GM19395 (cell line): ENCODE measurements around the gene TRPM5.

Experiments
- ATAC-seq: cut with Tn5 transposase; IDR thresholded peaks from one replicate; pipeline ENCODE4 v1.9.1; 2021; ENCODE audit warnings: mild to moderate bottlenecking, moderate library complexity; ENCODE audit not compliant: unreplicated experiment

TRPM5 gene

DNA sequence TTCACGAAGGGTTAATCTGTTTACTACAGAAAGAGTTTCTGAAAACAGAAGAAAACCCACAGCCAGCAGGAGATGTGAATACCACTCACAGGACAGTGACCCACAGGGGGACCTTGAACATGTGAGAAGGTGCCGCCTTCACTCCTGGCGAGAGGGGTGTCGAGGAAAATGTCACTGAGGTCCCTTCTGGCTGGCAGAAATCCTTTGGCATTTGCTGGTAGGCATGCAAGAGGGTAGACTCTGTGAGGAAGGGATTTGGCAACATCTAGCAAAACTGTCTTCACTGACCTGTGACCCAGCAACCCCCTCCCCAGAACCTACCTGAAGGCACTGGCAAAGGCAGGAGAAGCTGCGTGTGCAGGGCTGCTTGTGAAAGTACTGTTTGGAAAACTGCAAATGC is 9.1 kb upstream of the TRPM5 start:
- ATAC-seq, result no peak

DNA sequence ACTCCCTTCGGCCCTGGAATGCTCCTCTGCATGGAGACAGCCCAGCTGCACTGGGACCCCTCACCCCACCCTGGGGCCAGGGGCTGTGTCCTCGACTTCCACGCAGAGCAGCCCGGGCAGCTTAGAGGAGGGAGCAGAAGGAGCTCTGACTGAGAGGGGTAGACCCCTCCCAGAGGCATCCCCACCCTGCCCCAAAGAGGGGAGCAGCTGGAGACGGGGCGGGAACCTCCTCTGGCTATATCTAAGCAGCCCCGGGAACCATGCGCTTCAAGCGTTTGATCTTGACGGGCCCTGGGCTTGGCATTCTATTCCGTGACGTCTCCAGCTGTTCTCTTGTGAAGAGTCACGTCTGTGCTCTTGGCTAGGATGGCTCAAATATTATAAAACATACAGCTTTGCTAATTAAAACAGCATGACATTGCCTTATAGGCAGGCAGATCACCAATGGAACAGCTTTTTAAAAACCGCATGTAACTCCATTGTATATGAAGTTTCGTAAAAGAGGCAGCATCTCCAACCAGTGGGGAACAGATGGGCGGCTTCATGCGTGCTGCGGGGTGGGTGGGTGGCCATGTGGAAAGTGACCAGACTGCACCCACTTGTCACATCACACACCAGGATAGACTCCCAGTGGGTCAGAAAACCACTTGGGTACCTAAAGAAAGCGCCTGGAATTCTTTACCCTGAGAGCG is 8.2 kb upstream of the TRPM5 start:
- ATAC-seq, result no peak

DNA sequence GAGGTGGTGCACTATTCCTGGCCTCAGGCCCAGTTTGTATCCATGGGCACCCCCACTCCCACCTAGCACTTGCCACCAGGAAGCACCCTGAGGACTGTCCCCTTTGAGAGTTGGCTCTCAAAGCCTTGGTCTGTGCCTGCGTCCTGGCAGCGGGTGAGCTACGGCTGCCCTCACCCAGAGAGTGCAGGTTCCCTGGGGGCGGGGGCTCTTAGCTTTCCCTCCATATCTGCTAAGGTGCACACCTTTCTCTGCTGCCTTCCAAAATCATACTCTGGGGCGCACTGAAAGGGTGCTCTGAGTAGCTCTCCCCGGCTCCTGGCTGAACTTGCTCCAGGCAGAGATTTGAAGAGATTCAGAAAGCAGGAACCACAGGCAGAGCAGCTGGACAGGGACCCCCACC is 7.6 kb upstream of the TRPM5 start:
- ATAC-seq, result no peak

DNA sequence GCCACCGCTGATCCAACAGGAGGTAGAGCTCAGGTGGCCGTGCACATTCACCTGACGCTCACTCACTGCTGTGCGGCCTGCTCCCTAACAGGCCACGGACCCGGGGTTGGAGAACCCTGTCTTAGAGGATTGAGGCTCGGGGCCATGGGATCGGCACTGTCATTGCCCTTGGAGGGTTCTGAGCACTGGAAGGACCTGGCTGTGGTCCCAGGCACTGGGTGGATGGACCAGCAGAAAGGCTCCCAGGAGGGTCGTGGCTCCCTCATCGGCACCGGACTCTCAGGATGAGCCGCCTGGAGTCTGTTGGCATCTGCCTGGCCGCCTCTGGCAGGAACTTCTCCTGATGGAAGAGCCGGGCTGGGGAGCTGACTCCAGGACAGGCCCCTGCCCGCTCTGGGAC is 7.0 kb upstream of the TRPM5 start:
- no peak for ATAC-seq

DNA sequence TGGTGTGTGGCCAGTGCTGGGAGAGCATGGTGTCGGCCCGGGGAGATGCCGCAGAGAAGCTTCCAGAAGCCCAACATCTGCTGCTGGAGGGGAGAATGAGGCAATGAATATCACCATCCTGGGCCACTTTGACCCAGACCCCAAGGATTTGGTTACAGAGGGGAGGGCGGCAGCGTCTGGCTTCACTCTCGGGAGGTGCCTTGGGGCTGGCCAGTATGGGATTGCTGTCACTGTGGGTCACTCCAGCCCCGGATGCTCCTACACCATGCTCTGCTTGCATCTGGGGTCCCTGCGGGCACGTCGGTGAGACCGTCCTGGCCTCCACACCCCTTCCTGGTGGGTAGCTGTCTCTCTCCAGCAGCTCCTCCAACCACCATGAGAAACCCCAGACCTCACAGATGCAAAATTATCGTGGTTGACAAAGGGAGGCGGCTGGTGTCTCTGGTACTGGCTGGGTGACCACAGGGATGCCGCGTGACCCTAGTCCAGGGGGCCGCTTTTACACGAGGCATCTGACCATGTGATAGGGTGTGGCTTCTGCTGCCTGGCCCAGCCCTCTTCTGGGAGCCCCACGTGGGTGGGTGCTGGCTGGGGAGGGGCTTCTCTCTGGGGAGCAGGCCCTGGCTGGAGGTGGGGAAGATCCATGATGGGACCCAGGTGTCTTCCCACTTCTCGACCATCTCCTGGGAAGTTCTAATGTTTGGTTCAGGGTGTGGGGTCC is 6.2 kb upstream of the TRPM5 start:
- ATAC-seq, result no peak

DNA sequence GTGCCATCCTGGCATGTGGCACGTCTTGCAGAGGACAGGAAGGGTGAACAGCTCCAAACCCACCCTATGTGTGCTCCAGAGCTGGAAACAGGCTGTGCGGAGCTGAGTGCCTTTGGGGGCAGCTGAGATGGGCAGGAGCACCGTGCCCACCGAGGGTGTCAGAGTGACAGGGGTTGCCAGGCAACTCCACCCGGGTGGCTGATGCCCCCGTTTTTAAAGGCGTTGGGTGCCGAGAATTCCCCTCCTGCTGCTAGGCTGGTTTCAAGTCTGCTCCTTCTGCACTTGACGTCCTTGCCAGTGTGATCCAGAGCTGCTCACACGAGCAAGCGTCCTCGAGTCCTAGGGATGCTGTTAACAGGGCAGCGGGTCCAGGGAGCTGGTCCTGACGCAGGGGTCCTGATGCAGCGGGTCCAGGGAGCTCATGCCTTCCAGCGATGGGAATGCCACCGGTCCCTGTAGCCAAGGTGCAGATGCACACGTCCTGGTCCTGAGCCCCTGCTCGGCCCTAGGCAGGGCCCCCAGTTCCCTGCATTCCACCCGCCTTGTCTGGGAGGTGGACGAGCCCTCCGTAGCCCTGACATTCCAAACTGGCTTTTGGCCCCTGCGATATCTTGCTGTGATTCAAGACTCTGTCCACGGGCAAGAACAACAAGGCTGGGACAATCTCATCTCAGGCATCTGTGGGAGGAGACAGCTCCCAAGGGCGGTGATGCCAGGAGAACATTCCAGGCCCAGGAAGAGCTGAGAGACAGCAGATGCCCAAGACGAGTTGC is 5.4 kb upstream of the TRPM5 start:
- ATAC-seq, result no peak

DNA sequence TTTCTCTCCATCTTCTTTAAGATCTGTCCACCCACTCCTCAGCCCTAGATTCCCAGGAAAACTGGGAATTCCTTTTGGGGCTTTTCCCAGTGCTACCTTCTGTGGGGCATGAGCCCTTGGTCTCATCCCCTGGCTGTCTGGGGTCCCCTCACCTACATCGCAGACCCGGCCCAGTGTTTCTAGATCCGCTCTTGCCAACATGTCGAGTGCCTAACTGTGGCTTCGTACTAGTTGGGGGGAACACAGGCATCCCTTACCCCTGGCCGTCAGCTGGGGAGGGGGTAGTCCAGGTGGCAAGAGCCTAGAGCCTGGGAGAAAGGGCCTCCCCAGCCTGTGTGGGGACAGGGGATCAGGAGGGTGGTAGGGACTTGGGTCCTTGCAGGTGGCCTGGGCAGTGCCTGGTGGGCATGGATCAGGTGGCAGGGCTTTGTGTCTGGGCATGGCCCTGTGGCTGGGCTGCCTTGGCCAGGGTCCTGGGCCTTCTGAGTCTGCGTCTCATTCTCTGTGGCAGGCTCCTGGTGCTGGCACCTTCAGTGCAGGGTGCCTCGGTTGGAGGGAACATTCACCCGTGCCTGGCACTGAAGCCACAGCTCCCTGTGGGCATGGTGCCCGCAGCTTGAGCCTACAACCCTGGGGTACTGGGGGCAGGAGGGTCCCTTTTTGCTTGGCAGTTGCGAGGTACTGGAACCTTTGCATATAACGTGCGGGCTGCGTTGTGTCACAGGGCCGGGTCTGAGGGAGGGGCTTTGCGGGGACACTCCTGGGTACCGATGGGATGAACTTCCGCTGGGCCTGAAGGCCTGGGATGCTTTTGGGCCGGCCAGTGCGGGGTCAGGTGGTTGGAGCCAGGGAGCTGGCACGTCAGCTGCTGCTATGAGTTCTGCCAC is 4.6 kb upstream of the TRPM5 start:
- no peak for ATAC-seq

DNA sequence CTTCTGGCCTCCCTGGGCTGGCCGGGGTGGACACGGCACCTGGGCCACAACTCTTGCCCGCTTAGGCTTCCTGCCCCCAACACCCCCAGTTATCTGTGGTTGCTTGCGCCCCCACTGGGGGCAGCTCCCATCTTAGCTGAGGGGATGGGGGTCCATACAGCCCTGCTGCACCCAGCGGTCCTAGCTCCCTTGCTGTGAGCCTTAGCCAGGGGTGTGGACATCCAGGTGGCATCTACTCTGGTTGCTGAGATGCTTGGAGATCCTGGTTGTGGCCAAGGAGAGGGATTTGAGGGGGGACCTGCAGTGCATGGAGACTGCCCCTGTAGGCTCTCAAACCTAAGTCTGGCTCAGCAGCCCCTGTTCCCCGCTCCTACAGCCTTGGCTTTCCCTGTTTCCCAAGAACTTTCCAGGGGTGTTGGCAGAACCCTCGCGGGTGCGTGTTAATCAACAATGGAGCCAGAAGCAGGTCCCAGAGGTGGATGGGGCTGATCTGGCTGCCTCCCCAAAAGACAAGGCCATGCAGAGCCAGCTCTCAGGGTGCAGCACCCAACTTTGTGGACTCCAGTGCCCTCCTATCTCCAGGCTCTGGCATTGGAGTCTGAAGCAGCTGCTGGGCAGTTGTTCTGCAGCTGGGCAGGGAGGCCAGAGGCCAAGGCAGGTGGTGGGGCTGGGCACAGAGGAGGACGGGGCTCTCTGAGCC is 3.8 kb upstream of the TRPM5 start:
- ATAC-seq, result no peak

DNA sequence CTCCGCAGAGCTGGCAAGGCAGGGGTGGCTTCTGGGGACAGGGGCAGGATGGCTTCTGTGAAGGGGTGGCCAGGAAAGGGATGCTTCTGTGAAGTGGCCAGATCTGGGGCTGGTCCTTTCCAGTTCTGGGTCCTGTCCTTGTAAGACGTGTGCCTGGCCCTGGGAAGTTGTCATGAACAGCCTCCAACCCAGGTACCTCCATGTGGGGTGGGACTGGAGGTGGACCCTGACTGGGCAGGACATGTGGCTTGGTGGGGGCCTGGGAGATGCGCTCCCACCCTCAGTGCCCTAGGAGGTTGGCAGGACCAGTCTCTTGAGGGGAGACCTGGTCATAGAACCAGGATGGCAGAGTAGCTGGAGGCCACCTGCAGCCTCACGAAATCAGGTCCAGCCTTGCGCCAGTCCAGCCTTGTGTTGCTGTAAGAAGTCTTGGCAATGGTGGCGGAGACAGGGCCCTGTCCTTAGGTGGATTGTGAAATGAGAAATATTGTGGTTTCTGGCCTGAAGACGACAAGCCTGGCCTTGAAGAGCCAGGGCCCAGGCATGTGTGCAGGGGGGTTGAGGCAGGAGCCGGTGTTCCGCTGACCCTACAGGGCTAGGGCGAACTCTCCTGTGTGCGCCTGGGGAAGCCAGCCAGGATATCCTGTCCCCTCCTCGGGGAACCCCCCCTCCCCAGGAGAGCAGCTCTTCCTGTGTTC is 3.1 kb upstream of the TRPM5 start:
- no peak for ATAC-seq

DNA sequence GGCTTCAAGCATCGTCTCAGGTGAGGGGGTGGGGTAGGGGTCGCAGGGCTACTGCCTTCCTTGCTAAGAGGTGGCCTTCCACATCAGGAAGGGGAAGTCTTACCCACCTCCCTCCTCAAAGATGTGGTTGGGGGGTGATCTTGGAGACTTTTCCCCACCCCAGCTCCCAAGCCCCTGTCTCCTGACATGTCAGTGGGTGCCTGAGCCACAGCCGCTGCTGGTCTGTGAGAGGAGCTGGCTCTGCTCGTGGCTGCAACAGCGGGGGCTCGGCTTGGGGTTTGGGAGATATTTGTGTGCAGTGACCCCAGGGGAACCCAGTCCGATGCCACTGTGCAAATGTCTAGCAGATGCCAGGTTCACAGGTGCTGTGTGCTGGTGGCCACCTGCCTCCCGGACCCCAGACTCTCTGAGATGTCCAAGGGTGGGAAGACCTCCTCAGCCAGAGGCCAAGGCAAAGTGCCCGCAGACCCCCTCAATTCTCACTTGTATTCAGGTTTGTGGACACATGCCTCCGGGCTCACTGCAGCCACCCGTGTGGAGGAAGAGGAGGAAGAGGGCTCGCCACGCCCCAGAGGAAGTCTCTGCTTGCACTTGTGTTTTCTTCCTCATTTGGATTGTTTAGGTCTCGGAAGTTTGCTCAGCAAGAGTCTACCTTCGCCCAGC is 2.4 kb upstream of the TRPM5 start:
- no peak for ATAC-seq

DNA sequence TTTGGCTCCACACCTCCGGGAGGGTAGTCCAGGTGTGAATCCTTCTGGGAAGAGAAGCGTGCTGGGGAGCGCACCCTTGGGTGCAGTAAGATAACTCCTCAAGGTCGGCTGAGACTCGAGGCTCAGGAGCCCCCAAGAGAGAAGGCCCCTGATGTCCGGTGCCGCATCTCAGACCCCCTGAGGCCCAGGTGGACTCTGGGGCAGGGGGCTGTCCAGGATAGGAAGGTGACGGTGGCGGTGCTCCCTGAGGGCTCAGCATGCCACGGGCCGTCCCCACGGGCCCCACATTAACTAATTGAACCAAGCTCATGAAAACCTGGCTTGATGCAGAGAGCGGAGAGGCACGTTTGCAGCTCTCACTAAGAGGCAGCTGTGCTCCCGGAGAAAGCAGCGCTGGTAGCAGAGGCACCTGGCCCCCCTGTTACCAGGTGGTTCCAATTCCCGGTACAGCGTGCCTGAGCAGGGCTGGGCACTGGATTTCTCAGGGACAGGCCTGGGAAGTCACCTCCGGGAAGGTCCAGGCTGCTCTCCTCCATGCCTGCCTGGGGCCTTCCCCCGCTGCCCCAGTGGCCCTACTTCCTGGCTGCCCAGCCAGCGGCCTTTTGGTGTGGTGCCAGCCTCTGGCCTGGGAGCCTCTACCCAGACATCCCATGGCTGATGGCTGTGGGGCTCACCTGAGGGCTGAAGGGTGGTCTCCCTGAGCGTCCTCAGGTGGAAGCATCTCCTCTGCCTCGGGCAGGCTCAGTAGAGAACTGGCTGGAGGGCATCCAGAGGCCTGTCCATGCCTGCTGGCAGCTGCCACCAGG is 1.6 kb upstream of the TRPM5 start:
- no peak for ATAC-seq

DNA sequence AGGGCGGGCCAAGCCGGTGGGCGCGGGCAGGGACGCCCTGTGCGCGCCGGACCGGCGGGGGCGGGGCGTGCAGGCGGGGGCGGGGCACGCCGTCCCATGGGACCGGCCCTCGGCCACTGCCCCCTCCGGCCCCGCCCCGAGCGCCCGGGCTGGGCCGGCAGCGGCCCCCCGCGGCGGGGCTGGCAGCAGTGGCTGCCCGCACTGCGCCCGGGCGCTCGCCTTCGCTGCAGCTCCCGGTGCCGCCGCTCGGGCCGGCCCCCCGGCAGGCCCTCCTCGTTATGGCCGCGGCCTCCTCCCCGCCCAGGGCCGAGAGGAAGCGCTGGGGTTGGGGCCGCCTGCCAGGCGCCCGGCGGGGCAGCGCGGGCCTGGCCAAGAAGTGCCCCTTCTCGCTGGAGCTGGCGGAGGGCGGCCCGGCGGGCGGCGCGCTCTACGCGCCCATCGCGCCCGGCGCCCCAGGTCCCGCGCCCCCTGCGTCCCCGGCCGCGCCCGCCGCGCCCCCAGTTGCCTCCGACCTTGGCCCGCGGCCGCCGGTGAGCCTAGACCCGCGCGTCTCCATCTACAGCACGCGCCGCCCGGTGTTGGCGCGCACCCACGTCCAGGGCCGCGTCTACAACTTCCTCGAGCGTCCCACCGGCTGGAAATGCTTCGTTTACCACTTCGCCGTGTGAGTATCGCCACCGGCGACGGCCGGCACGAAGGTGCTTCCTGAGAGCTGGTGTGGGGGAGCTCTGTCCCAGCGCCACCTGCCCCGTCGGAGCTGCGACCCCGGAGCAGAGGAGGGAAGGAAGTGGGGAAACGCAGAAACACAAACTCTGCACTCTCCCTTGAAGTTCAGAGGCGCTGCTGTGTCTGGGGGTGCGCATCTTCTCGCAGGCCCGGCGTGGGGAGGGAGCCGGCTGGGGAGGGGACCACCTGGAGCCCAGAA is 769 bp upstream of the TRPM5 start, which contains the start of gene KCNQ1:
KCNQ1 (plus strand) TSS at position 188 of the 925 bp plus-strand sequence; CDS start at position 279, 91 bp downstream.
- ATAC-seq, result no peak

DNA sequence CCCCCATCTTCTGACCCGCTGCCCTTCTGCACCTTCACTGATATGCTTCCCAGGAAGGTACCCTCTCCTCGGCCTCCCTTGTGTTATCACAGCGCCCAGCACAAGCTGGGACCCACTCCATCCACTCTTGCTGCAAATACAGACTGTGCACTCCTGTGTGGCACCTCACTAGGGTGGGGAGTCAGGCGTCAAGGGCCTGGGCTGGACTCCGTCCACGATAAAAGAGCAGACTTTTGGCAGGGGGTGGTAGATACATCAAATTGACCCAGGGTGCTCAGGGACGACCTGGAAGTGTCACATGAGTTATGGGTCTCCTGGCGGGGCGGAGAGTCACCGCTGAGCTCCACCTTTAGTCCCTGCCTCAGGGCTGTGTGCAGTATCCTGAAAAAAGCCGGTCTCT is 908 bp downstream of the TRPM5 start:
- ATAC-seq, result no peak

DNA sequence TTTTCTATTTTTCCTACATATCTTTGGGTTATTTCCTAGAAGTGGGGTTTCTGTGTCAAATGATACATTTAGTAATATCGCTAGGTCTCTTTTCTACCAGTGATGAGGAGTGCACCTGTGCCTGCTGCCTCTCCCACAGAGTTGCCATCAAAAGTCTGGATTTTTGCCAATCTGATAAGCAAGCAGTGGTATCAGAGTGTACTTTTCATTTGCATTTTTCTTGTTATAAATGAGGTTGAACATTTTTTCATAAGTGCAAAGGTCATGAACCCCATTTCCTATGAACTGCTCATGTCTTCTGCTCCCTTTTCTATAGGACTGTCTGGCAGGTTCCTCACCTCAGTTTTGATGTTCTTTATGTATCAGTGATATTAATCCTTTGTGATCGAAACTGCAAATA is 1.7 kb downstream of the TRPM5 start:
- ATAC-seq, result no peak

DNA sequence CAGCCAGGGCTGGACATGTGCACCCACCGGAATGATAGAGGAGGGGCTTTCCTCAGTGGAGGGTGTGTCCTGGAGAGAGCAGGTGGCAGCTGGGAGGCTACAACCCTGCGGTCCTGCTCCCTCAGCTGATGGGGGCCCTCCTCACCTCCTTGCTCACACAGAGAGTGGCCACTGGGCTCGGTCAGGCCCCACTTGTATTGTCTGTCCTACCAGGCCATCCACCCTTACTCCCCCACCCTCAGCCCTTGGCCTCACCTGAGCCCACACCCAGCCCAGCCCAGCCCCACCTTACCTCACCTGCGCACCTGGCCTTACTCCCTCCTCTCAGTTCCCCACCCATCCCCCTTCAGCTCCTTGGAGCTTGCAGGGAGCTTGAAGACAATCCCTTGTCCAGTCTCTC is 3.1 kb downstream of the TRPM5 start:
- no peak for ATAC-seq

DNA sequence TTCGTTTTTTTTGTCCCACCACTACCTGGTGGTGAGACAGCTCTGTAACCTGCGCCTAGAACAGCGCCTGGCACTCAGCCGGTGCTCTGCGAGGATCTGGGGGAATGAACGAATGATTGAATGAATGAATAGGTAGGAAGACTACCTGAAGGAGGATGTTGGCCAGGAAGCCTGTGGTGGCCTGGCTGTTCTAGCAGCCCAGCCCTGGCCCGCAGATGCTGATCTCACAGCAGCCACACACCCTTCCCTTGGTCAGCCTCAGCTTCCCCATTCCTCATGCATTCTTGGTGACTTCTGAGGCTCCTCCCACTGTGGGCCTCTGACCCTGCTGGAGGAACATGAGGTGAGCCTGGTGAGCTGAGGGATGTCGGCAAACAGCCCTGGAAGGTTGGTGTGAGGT is 3.7 kb downstream of the TRPM5 start:
- ATAC-seq, result no peak

DNA sequence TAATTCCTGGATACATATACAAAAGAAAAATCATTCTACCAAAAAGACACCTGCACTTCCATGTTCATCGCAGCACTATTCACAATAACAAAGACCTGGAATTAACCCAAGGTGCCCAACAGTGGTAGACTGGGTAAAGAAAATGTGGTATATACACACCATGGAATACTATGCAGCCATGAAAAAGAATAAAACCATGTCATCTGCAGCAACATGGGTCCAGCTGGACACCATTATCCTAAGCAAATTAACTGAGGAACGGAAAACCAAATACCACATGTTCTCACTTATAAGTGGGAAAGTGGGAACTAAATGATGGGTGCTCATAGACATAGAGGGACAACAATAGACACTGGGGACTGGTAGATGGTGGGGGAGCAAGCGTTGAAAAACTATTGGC is 4.5 kb downstream of the TRPM5 start:
- ATAC-seq, result no peak
